Vagina (tissue), 2 donors: Measurements from ENCODE around the gene NLGN3. TPM values are rescaled to one million over a fixed set of nuclear protein-coding genes. Genes with fewer than 3 reads are reported as not detected.

Source experiments
- DNase-seq, 2 donors: peaks; one replicate each; pipeline ENCODE4 v3.0.0-alpha.2; 2017; ENCODE audit errors: extremely low spot score in 2 of 2
- H3K27ac ChIP-seq: fragments of 200-600 bp; sonication (generic); one replicate; pipeline ENCODE4 v1.5.1; 2019
- H3K27me3 ChIP-seq: fragments of 200-600 bp; sonication (generic); one replicate; pipeline ENCODE4 v1.5.1; 2019
- H3K36me3 ChIP-seq, 2 donors: fragments of 200-600 bp; sonication (generic); one replicate each; pipeline ENCODE4 v1.5.1; 2017 to 2019
- H3K4me1 ChIP-seq: fragments of 200-600 bp; sonication (generic); one replicate; pipeline ENCODE4 v1.5.1; 2019
- H3K4me3 ChIP-seq, 2 donors: fragments of 200-600 bp; sonication (generic); 1 replicate in 1 of 2; 2 replicates in 1 of 2; pipeline ENCODE4 v1.5.1; 2016 to 2019
- H3K9me3 ChIP-seq: fragments of 200-600 bp; sonication (generic); one replicate; pipeline ENCODE4 v1.5.1; 2019
- POLR2A ChIP-seq, 2 donors: fragments of 450-650 bp; IDR thresholded peaks; one replicate each; pipeline ENCODE4 v1.6.1; 2017; ENCODE audit warnings: antibody characterized with exemption in 2 of 2, mild to moderate bottlenecking in 2 of 2, moderate library complexity in 2 of 2
- POLR2AphosphoS5 ChIP-seq, 2 donors: sonication (generic); formaldehyde crosslinking; IDR thresholded peaks; one replicate each; pipeline ENCODE4 v1.9.0; 2017; ENCODE audit warnings: antibody characterized with exemption in 2 of 2, mild to moderate bottlenecking in 2 of 2, low read depth in 1 of 2; ENCODE audit not compliant: insufficient read depth in 1 of 2
- intact Hi-C: fragments of 100-400 bp; cut with DNase I; formaldehyde crosslinking; loops from one replicate; pipeline ENCODE4 v1.15.1; 2023
- total RNA-seq: library from RNA; depleted of rRNA; stranded (reverse); fragments of >200 nt; gene quantifications from one replicate; pipeline ENCODE4 v1.2.3, GENCODE V29; 2016
- TF ChIP-seq, protein P1 (sequence below), 3 experiments: fragments of 450-650 bp in 2 of 3; fragments of 200-600 bp in 1 of 3; sonication (generic) in 1 of 3; IDR thresholded peaks; one replicate each; pipeline ENCODE4 v1.5.1; 2017 to 2019; ENCODE audit warnings: antibody characterized with exemption in 3 of 3, mild to moderate bottlenecking in 2 of 3, moderate library complexity in 2 of 3

NLGN3 gene
- total RNA-seq, 1 donor from 2014 or later: 1.7 TPM

DNA sequence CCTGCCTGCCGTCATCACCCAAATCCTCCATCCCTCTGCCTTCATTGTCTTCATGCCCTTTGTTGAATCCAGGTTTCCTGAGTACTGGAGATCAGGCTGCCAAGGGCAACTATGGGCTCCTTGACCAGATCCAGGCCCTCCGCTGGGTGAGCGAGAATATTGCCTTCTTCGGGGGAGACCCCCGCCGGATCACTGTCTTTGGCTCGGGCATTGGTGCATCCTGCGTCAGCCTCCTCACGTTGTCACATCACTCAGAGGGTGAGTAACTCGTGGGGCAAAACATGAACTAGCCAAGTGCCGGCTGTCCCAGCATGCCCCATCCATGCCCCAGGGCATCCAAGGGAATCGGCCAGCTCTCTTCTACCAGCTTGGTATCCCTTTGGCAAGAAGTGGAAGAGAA, 19.4 kb downstream of the NLGN3 start:
- H3K36me3 ChIP-seq: no peaks in the 10 kb centered on the region
- H3K4me1 ChIP-seq: no peaks in the 10 kb centered on the region
- H3K9me3 ChIP-seq: no peaks in the 10 kb centered on the region
- no peak overlapping the region for H3K4me3 ChIP-seq
- H3K27me3 ChIP-seq: no peaks in the 10 kb centered on the region
- no peak for DNase-seq
- no peak for TF ChIP-seq POLR2A (IDR thresholded peaks at IDR 0.05)
- TF ChIP-seq POLR2AphosphoS5 (IDR thresholded peaks at IDR 0.05; ENCODE audit: insufficient read depth in 1 of 2, low read depth in 1 of 2): no peak
- TF ChIP-seq, protein P1, sequence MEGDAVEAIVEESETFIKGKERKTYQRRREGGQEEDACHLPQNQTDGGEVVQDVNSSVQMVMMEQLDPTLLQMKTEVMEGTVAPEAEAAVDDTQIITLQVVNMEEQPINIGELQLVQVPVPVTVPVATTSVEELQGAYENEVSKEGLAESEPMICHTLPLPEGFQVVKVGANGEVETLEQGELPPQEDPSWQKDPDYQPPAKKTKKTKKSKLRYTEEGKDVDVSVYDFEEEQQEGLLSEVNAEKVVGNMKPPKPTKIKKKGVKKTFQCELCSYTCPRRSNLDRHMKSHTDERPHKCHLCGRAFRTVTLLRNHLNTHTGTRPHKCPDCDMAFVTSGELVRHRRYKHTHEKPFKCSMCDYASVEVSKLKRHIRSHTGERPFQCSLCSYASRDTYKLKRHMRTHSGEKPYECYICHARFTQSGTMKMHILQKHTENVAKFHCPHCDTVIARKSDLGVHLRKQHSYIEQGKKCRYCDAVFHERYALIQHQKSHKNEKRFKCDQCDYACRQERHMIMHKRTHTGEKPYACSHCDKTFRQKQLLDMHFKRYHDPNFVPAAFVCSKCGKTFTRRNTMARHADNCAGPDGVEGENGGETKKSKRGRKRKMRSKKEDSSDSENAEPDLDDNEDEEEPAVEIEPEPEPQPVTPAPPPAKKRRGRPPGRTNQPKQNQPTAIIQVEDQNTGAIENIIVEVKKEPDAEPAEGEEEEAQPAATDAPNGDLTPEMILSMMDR (IDR thresholded peaks at IDR 0.05): no peak
- no peak overlapping the region for H3K27ac ChIP-seq
- intact Hi-C loops: no loop called here

DNA sequence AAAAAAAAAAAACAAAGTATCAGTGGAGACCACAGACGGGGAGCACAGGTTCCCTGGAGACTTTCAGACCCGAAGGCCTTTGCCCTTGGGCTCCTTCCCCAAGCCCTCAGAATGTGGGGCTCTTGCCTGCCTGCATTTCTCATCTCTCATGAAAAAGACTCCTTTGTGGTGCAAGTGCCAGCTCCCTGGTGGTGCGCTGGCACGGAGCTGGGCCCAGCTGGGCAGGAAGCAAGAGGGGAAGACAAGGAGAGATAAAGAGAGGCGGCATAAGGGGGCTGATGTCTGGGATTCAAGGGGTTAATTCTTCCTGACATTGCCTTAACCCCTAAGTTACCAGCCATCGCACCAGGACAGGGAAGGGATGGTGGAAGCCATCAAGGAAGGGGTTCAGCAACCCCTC, 21.8 kb downstream of the NLGN3 start:
- H3K9me3 ChIP-seq: no peaks in the 10 kb centered on the region
- DNase-seq: no peak
- no peak overlapping the region for H3K27ac ChIP-seq
- H3K4me3 ChIP-seq: no peak overlapping the region
- H3K27me3 ChIP-seq: no peaks in the 10 kb centered on the region
- no peaks in the 10 kb centered on the region for H3K36me3 ChIP-seq
- no peak for TF ChIP-seq POLR2AphosphoS5 (IDR thresholded peaks at IDR 0.05; ENCODE audit: insufficient read depth in 1 of 2, low read depth in 1 of 2)
- TF ChIP-seq, protein P1 (IDR thresholded peaks at IDR 0.05): no peak
- no peak for TF ChIP-seq POLR2A (IDR thresholded peaks at IDR 0.05)
- no peaks in the 10 kb centered on the region for H3K4me1 ChIP-seq
- intact Hi-C loops: no loop called here

DNA sequence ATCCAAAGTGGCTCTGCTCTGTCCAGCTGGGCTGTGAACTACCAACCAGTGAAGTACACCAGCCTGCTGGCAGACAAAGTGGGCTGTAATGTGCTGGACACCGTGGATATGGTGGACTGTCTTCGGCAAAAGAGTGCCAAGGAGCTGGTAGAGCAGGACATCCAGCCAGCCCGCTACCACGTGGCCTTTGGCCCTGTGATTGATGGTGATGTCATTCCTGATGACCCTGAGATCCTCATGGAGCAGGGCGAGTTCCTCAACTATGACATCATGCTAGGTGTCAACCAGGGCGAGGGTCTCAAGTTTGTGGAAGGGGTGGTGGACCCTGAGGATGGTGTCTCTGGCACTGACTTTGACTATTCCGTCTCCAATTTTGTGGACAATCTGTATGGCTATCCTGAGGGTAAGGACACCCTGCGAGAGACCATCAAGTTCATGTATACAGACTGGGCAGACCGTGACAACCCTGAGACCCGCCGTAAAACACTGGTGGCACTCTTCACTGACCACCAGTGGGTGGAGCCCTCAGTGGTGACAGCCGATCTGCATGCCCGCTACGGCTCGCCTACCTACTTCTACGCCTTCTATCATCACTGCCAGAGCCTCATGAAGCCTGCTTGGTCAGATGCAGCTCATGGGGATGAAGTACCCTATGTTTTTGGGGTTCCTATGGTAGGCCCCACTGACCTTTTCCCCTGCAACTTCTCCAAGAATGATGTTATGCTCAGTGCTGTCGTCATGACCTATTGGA, 22.6 kb downstream of the NLGN3 start:
- Histone ChIP-seq H3K36me3 (no peaks in the 10 kb centered on the region), H3K27ac (no peak overlapping the region), H3K4me3 (no peak overlapping the region), H3K9me3 (no peaks in the 10 kb centered on the region), H3K27me3 (no peaks in the 10 kb centered on the region), H3K4me1 (no peaks in the 10 kb centered on the region)
- intact Hi-C loops: no loop called here
- DNase-seq: no peak
- no peak for TF ChIP-seq POLR2AphosphoS5 (IDR thresholded peaks at IDR 0.05; ENCODE audit: insufficient read depth in 1 of 2, low read depth in 1 of 2)
- TF ChIP-seq, protein P1 (IDR thresholded peaks at IDR 0.05): no peak
- TF ChIP-seq POLR2A (IDR thresholded peaks at IDR 0.05): no peak

DNA sequence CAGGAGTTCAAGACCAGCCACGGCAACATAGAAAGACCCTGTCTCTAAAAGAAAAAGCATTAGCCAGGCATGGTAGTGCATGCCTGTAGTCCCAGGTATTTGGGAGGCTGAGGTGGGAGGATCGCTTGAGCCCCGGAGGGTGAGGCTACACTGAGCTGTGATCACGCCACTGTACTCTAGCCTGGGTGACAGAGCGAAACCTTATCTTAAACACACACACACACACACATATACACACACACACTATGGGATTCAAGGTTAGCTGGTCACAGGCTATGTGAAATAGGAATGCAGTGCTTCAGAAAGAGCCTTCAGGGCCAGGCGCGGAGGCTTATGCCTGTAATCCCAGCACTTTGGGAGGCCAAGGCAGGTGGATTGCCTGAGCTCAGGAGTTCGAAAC, 23.5 kb downstream of the NLGN3 start:
- intact Hi-C loops: no loop called here
- DNase-seq: no peak
- Histone ChIP-seq H3K36me3 (no peaks in the 10 kb centered on the region), H3K4me1 (no peaks in the 10 kb centered on the region), H3K4me3 (no peak overlapping the region), H3K27ac (no peak overlapping the region), H3K27me3 (no peaks in the 10 kb centered on the region), H3K9me3 (no peaks in the 10 kb centered on the region)
- TF ChIP-seq POLR2A (IDR thresholded peaks at IDR 0.05): no peak
- TF ChIP-seq, protein P1 (IDR thresholded peaks at IDR 0.05): no peak

DNA sequence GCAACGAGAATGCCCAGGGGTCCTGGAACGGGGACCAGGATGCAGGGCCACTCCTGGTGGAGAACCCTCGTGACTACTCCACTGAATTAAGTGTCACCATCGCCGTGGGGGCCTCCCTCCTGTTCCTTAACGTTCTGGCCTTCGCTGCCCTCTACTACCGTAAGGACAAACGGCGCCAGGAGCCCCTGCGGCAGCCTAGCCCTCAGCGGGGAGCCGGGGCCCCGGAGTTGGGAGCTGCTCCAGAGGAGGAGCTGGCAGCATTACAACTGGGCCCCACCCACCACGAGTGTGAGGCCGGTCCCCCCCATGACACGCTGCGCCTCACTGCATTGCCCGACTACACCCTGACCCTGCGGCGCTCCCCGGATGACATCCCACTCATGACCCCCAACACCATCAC, 24.9 kb downstream of the NLGN3 start:
- H3K27me3 ChIP-seq: no peaks in the 10 kb centered on the region
- H3K4me3 ChIP-seq: no peak overlapping the region
- TF ChIP-seq, protein P1 (IDR thresholded peaks at IDR 0.05): no peak
- TF ChIP-seq POLR2AphosphoS5 (IDR thresholded peaks at IDR 0.05; ENCODE audit: insufficient read depth in 1 of 2, low read depth in 1 of 2) (no peak), POLR2A (IDR thresholded peaks at IDR 0.05) (no peak)
- no peaks in the 10 kb centered on the region for H3K9me3 ChIP-seq
- no peaks in the 10 kb centered on the region for H3K36me3 ChIP-seq
- no peaks in the 10 kb centered on the region for H3K4me1 ChIP-seq
- DNase-seq: no peak
- no peak overlapping the region for H3K27ac ChIP-seq
- intact Hi-C loops: no loop called here
